ENCODE results near the gene LYSMD4. TPM values are rescaled to one million over a fixed set of nuclear protein-coding genes. Genes with fewer than 3 reads are reported as not detected.

The LYSMD4 gene
- polyA plus RNA-seq, 3 donors, result 12.2 to 16.4 (median 15.2) TPM

DNA sequence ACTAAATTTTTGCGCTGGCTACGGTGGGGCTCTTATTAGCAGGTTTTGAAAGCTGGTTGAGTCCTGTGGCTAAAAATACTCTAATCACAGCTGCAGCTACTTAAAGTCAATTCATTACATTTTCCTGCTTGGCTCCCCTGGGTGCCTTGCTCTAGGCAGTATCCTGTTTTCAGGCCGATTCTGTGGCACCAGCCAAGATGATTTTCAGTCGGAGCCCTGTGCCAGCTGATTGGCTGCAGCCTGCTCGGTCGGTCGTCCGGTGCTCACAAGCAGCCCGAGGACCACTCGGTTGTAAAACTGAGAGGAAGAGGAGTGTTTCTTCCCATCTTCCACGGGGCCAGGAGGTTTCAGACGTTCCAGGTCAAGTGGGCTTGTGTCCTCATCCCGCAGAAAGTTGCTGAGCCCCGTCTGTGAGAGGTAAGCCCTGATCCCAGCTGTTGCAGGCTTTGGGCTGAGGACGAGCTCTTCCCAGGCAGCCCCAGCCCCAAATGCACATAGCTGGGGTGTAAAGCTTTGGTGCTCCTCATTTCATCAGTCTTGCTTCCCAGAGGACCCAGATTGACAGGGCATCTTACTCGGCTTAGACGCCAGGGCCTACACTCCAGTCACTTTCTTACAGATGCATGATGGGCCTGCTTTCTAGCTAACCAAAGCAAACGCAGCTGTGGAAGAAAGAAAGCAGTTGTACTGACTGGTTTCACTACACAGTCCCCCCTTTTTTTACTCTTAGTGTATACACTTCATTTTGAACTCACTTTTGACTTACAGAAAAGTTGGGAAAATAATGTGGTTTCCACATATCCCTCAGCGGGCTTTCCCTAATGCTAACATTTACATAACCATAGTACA lies 15.9 kb downstream of the LYSMD4 start:
- DNase-seq (ENCODE audit: extremely low read depth in 1 of 11, low read depth in 9 of 11, low spot score in 4 of 11), result no peak

DNA sequence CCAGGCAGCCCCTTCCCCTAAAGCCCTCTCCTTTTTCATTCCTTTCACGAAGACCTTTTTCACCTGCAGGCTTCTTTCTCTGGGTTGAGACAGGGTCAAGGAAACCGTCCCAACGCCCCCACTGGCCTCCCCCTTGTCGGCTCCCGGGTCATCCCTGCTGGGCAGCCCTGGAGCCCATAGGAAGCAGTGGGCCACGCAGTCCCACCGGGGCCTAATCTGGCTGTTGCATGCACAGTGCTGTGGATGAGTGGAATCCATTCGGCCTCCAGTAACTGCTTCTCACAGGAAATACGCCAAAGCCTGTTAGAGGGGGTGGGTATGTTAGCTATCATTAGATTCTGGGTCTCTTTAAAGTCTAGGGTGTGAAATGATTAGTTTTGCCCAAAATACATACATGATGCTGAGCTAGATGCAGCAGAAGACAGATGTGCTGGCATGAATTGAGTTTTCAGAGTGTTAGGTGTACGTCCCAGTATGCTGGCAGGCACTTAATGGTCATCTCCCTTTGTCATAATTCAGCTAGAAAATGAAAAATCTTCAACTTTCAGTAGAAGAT lies 16.6 kb downstream of the LYSMD4 start:
- DNase-seq (ENCODE audit: extremely low read depth in 1 of 11, low read depth in 9 of 11, low spot score in 4 of 11), result no peak

DNA sequence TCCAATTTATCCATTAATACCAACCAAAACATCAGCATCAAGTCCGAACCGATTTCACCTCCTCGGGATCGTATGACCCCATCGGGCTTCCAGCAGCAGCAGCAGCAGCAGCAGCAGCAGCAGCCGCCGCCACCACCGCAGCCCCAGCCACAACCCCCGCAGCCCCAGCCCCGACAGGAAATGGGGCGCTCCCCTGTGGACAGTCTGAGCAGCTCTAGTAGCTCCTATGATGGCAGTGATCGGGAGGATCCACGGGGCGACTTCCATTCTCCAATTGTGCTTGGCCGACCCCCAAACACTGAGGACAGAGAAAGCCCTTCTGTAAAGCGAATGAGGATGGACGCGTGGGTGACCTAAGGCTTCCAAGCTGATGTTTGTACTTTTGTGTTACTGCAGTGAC lies 20.8 kb downstream of the LYSMD4 start:
- DNase-seq (ENCODE audit: extremely low read depth in 1 of 11, low read depth in 9 of 11, low spot score in 4 of 11), result no peak

GRCh38 chr15:99711625-99712024 lies 21.6 kb downstream of the LYSMD4 start:
- DNase-seq (ENCODE audit: extremely low read depth in 1 of 11, low read depth in 9 of 11, low spot score in 4 of 11), result no peak

DNA sequence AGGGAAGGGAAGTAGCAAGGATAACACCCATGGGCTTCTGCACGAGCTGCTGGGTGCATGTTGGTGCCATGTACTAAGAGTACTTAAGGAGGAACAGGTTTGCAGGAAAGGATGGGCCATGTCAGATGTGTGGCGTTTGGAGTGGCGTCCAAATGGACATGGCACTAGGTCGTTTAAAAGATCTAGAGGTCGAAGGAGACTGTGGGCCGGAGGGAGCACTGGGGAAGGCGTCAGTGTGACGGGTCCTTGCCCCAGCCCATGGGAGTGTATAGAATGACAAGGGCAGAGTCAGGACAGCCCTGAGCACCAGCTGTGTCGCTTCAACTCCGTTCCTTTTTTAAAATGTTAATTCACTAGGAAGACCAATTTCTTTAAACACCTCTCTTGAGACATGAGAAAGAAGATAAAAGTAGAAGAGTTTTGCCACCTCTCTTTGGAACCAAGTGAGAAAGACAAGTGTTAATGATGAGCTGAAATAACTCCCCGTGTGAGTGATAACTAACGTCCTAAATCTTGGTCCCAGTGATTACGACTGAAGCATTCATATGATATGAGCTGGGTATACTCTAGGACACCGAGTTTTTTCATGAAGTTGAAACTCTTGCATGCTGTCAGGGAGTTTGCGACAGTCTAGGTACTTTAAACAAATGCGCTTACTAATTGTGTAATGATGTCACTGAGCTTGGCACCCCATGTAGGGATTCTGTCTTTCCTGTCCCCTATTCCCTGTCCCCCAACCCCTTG lies 23.8 kb downstream of the LYSMD4 start:
- DNase-seq (ENCODE audit: extremely low read depth in 1 of 11, low read depth in 9 of 11, low spot score in 4 of 11), result no peak

GRCh38 chr15:99708563-99708962 lies 24.7 kb downstream of the LYSMD4 start:
- no peak for DNase-seq (ENCODE audit: extremely low read depth in 1 of 11, low read depth in 9 of 11, low spot score in 4 of 11)

DNA sequence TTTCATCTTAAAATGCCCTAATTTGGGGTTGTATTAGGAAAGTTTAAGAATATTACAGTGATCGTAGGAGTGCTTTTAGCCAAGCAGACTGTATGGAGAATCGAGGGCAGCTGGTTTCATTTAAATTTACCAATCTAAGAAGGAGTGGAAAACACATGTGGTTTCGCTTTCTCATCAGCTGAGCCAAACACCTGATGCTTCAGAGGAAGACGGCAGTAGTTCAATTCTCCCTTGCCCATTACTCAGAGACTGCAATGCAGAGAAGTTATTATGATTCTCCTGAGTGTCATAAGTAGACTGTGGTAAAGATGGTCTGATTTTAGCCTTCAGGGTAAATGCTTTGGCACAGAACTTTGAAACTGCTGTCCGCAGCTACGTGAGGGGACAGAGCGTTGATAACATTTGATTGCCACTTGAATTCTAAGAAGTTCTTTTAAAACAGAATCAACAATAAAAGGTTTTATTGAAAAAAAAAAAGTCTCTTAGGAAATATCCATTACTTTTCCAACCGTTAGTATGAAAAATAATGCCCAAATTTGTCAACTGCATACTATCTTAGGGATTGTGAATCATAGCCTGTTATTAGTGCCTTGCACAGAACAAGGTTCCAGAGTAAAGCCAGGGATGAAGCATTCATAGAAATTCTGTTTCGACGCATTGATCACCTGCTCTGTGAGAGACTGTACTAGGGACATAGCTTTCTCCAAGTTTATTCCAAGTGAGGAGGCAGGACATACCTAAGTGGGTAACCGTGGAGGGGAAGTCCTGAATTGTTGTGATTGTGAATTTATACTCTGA lies 25.6 kb downstream of the LYSMD4 start:
- no peak for DNase-seq (ENCODE audit: extremely low read depth in 1 of 11, low read depth in 9 of 11, low spot score in 4 of 11)

GRCh38 chr15:99706557-99707303 lies 26.5 kb downstream of the LYSMD4 start:
- no peak for DNase-seq (ENCODE audit: extremely low read depth in 1 of 11, low read depth in 9 of 11, low spot score in 4 of 11)

DNA sequence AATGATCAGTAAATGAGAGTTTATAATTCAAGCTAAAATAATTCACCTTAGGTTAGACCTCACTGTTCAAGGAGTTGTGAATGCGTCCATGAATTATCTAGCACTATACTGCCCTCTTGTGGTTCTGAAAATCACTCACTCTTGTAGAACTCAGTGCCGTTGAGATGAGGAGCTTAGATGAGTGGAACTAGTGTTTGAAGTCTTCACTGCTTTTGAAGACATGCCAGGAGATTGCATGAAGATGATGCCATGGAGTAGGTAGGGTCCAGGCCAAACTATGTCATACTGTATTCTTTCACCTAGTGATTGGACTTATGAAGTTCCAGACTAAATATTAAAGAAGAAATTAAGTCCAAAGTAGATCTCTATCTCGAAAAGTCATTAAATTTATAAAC lies 28.8 kb downstream of the LYSMD4 start:
- peak; percentile 66 to 88 (median 80) for DNase-seq (ENCODE audit: extremely low read depth in 1 of 11, low read depth in 9 of 11, low spot score in 4 of 11)

GRCh38 chr15:99703603-99704443 lies 29.4 kb downstream of the LYSMD4 start:
- DNase-seq (ENCODE audit: extremely low read depth in 1 of 11, low read depth in 9 of 11, low spot score in 4 of 11), result peak in 9 of 11 donors; percentile 28 to 74 (median 59)

DNA sequence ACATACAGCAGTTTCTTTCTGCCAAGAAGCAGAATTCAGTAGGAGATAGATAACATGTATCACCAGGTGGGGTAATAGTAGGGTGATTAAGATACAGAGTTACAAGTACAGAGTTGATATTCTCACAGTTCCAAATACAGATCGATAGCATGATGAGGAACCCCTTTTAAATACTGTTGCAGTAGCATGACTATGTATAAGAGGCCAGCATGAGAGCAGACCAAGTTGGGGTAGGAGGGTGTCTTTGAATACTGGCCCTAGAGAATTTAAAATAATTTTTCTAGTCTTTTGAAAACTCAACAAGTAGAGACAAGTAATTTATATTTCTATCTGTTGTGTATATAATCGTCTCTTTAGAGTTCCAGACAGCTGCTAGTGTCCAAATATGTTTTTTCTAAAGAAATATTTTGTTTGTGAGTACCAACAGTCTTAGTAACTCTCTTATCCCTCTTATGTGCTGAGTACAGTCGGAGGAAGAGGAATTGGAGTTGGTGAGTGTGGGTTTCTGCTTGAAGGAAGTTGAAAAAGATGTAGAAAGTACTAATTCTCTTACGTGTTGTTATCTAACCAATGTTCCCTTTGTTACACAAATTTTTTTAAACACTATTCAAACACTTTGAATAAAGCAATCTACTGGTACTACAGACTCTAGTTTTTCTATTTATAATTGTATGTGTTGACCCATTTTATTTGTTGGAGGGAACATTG lies 30.2 kb downstream of the LYSMD4 start:
- no peak for DNase-seq (ENCODE audit: extremely low read depth in 1 of 11, low read depth in 9 of 11, low spot score in 4 of 11)

GRCh38 chr15:99696096-99696495 lies 37.1 kb downstream of the LYSMD4 start:
- DNase-seq (ENCODE audit: extremely low read depth in 1 of 11, low read depth in 9 of 11, low spot score in 4 of 11), result no peak

GRCh38 chr15:99692825-99693224 lies 40.4 kb downstream of the LYSMD4 start:
- DNase-seq (ENCODE audit: extremely low read depth in 1 of 11, low read depth in 9 of 11, low spot score in 4 of 11), result no peak

DNA sequence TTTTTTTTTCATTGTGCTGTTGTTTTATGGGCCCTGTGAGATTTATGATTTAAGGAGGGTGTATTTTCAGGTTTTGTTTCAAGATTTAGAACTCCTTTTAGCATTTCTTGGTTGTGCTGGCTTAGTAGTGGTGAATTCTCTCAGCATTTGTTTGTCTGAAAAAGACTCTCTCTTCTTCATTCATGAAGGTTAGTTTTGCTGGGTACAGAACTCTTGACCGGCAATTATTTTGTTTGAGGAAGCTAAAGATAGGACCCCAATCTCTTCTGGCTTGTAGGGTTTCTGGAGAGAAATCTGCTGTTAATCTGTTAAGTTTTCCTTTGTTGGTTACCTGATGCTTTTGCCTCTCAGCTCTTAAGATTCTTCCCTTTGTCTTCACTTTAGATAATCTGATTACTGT lies 46.9 kb downstream of the LYSMD4 start:
- DNase-seq (ENCODE audit: extremely low read depth in 1 of 11, low read depth in 9 of 11, low spot score in 4 of 11), result no peak

- DNase-seq (ENCODE audit: extremely low read depth in 1 of 11, low read depth in 9 of 11, low spot score in 4 of 11), result peak in 1 of 11 donors; percentile 4
Observed at GRCh38 chr15:99683000-99683670, 50.1 kb downstream of the LYSMD4 start.

GRCh38 chr15:99682455-99682854 lies 50.8 kb downstream of the LYSMD4 start:
- no peak for DNase-seq (ENCODE audit: extremely low read depth in 1 of 11, low read depth in 9 of 11, low spot score in 4 of 11)

DNA sequence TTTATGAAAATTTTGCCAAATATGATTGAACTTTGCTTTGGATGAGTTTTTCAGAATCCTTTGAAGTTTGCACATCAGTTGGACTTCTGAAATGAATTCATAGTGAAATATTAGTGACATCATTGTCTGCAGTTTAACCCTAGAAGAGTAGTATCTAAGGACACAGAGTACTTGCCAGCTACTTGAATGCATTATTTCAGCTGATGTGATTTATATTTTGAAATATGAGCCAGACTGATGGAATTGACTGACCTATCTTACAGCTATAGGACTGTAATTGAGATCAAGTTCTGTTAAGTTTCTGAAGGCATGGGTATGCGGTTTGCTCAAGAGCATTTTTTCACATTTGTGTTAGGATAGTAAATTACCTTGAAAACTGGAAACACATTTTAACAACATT lies 51.2 kb downstream of the LYSMD4 start:
- no peak for DNase-seq (ENCODE audit: extremely low read depth in 1 of 11, low read depth in 9 of 11, low spot score in 4 of 11)

All from renal cortex interstitium (tissue), 11 donors.